Muscle layer of colon (tissue), 2 donors: ENCODE results near the gene ZNF785.

Experiments
- H3K27ac ChIP-seq: one replicate; pipeline ENCODE4 v1.7.0; 2013; ENCODE audit warnings: low read depth, mild to moderate bottlenecking, low read length, moderate library complexity
- H3K27me3 ChIP-seq, 2 donors: one replicate each; pipeline ENCODE4 v1.7.0; 2013; ENCODE audit warnings: low read length in 2 of 2, mild to moderate bottlenecking in 2 of 2; ENCODE audit not compliant: insufficient read depth in 2 of 2, control insufficient read depth in 1 of 2
- H3K36me3 ChIP-seq: one replicate; pipeline ENCODE4 v1.7.0; 2013; ENCODE audit warnings: mild to moderate bottlenecking, low read length; ENCODE audit not compliant: insufficient read depth
- H3K4me1 ChIP-seq: one replicate; pipeline ENCODE4 v1.7.0; 2013; ENCODE audit warnings: mild to moderate bottlenecking, low read length; ENCODE audit not compliant: insufficient read depth
- H3K4me3 ChIP-seq, 2 donors: one replicate each; pipeline ENCODE4 v1.7.0; 2013; ENCODE audit warnings: low read length in 2 of 2, low read depth in 1 of 2, mild to moderate bottlenecking in 1 of 2, moderate library complexity in 1 of 2
- H3K9ac ChIP-seq: one replicate; pipeline ENCODE4 v1.7.0; 2013; ENCODE audit warnings: low read length
- H3K9me3 ChIP-seq: one replicate; pipeline ENCODE4 v1.7.0; 2013; ENCODE audit warnings: mild to moderate bottlenecking, low read length
- donor health status: abdominal sarcoma.
- donor health status: Adenocarcinoma of cecum.

ZNF785 gene

DNA sequence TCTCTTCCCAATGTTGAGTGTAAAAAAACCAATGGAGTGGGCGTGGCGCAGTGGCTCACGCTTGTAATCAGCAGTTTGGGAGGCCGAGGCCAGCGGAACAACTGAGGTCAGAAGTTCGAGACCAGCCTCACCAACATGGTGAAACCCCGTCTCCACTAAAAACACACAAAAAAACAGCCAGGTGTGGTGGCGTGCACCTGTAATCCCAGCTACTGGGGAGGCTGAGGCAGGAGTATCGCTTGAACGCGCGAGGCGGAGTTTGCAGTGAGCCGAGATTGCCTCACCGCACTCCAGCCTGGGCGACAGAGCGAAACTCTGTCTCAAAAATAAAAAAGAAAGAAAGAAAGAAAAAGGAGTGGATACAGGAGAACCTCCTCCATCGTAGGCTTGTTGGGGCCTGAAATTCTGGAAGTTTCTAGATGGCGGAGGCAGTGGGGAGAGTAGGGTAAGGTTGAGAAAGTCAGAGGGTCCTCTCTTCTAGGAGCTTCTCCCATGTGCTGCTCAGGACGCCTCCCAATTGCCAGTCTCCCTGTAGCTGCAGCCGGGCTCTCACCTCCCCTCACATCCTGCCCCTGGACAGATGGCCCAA lies 26.6 kb downstream of the ZNF785 start:
- no peaks in the 10 kb centered on the region for H3K27me3 ChIP-seq
- no peak overlapping the region for H3K9ac ChIP-seq
- peak overlapping the region in 1 of 2 donors; percentile 63 for H3K4me3 ChIP-seq
- H3K4me1 ChIP-seq: peaks cover 6% of the 10 kb centered on the region
- peak overlapping the region; percentile 95 for H3K27ac ChIP-seq
- no peaks in the 10 kb centered on the region for H3K9me3 ChIP-seq
- peaks cover 12% of the 10 kb centered on the region for H3K36me3 ChIP-seq

DNA sequence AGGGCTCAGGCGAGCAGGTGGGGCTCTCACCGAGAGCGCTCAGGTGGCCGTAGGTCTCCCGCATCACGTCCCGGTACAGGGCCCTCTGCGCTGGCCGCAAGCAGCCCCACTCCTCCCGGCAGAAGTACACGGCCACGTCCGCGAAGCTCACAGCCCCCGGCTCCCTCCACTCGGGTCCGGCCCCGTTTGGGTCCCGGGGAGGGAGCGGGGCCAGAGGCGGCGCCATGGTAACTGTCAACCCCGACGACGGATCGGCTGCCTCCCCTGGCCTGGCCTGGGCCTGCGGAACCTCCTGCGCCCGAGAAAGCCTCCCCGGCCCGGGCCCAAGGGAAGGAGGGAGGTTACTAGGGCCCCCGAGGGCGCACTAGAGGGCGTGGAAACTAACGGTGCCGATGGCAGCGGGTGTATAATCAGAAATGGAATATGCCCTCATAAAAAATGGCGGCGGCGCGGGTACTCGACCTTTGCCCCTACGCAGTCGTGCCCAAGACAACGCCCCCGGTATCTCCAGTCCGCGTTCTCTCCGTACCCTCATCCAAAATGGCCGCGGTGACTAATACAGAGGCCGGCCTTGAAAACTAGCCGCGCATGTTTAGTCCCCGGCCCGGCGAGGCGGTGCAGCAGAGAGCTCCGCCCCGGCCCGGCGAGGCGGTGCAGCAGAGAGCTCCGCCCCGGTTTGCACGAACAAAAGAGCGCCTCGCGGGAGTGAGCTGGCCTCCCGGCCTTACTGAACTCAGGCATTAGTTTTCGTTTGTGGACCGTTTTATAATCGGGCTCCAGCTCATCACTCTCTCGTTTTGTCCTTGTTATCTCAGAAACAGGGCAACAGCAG lies 27.3 kb downstream of the ZNF785 start, which contains the start of gene ZNF764:
Gene ZNF764, minus strand, starts transcription at position 418 of the 832 bp plus-strand sequence. Its CDS starts 192 bp downstream, at position 226.
- H3K4me1 ChIP-seq: peaks cover 6% of the 10 kb centered on the region
- peak within 1 kb of the TSS; percentile 81 to 83 for H3K4me3 ChIP-seq
- no peaks in the 10 kb centered on the region for H3K27me3 ChIP-seq
- H3K36me3 ChIP-seq: peaks cover 17% of the 10 kb centered on the region
- H3K27ac ChIP-seq: peak within 1 kb of the TSS; percentile 95
- H3K9me3 ChIP-seq: no peaks in the 10 kb centered on the region
- peak within 1 kb of the TSS; percentile 64 for H3K9ac ChIP-seq

- H3K9me3 ChIP-seq: no peaks in the 10 kb centered on the region
- peaks cover 17% of the 10 kb centered on the region for H3K36me3 ChIP-seq
- peak overlapping the region; percentile 81 to 83 for H3K4me3 ChIP-seq
- peaks cover 6% of the 10 kb centered on the region for H3K4me1 ChIP-seq
- H3K27me3 ChIP-seq: no peaks in the 10 kb centered on the region
- H3K9ac ChIP-seq: peak overlapping the region; percentile 64
- peak overlapping the region; percentile 95 for H3K27ac ChIP-seq
Observed at GRCh38 chr16:30557707-30557956, 27.9 kb downstream of the ZNF785 start.

GRCh38 chr16:30556125-30556473 lies 29.4 kb downstream of the ZNF785 start:
- Histone ChIP-seq H3K4me1 (peaks cover 6% of the 10 kb centered on the region), H3K9me3 (no peaks in the 10 kb centered on the region), H3K9ac (no peak overlapping the region), H3K36me3 (peaks cover 17% of the 10 kb centered on the region), H3K27ac (no peak overlapping the region), H3K27me3 (no peaks in the 10 kb centered on the region), H3K4me3 (no peak overlapping the region)

DNA sequence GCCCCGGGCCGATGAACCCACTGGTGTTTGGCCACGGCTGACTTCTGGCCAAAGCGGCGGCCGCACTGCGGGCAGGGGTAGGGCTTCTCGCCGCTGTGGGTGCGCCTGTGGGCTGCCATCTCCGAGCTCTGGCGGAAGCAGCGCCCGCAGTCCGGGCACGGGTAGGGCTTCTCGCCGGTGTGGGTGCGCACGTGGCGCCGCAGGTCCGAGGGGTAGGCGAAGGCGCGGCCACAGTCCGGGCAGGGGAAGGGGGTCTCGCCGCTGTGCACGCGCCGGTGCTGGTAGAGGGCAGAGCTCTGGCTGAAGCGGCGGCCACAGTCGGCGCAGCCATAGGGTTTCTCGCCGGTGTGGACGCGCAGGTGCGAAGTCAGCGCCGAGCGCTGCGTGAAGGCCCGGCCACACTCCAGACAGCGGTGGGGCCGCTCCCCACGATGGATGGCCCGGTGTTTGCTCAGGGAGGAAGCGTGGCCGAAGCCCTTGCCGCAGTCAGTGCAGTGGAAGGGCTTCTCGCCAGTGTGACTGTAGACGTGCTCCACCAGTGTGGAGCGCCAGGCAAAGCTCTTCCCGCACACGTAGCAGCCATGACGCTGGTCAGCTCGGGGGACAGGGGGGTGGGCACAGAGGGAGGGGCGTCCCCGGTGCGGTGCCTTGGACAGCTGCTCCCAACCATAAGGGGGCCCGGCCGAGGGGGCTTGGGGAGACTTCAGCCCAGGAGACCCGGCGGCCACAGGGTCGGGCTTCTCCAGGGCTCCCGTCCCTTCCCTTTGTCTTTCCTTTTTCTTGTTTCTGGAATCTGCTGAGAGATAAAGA lies 30.0 kb downstream of the ZNF785 start:
- H3K4me3 ChIP-seq: no peak overlapping the region
- no peak overlapping the region for H3K9ac ChIP-seq
- H3K27ac ChIP-seq: no peak overlapping the region
- no peaks in the 10 kb centered on the region for H3K27me3 ChIP-seq
- H3K36me3 ChIP-seq: peaks cover 17% of the 10 kb centered on the region
- H3K9me3 ChIP-seq: no peaks in the 10 kb centered on the region
- peaks cover 6% of the 10 kb centered on the region for H3K4me1 ChIP-seq

GRCh38 chr16:30554557-30555314 lies 30.8 kb downstream of the ZNF785 start:
- peaks cover 6% of the 10 kb centered on the region for H3K4me1 ChIP-seq
- no peak overlapping the region for H3K4me3 ChIP-seq
- no peak overlapping the region for H3K9ac ChIP-seq
- H3K9me3 ChIP-seq: no peaks in the 10 kb centered on the region
- H3K27me3 ChIP-seq: no peaks in the 10 kb centered on the region
- H3K36me3 ChIP-seq: peaks cover 17% of the 10 kb centered on the region
- no peak overlapping the region for H3K27ac ChIP-seq

GRCh38 chr16:30553393-30553899 lies 32.1 kb downstream of the ZNF785 start:
- Histone ChIP-seq H3K4me1 (peaks cover 6% of the 10 kb centered on the region), H3K27me3 (no peaks in the 10 kb centered on the region), H3K9me3 (no peaks in the 10 kb centered on the region), H3K4me3 (no peak overlapping the region), H3K27ac (no peak overlapping the region), H3K9ac (no peak overlapping the region), H3K36me3 (peaks cover 17% of the 10 kb centered on the region)

DNA sequence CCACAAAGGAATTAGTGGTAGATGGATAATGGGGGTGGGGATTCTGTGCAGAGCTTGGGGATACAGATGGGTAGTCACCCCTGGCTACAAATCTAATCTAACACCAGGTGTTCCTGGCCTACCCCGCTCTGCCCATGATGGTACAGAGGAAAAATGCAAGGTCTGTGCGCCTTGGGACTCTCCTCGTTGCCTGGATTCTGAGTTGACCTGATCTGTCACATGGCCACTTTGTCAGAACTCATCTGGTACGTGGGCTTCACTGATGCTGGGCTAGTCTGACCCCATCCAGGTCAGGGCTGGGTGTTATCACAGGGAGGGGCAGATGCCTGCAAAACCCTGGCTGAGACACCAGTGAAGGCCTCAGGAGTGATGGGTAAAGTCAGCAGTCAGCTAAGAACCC lies 32.5 kb downstream of the ZNF785 start:
- Histone ChIP-seq H3K4me3 (no peak overlapping the region), H3K4me1 (peaks cover 6% of the 10 kb centered on the region), H3K27ac (no peak overlapping the region), H3K27me3 (no peaks in the 10 kb centered on the region), H3K9me3 (no peaks in the 10 kb centered on the region), H3K36me3 (peaks cover 17% of the 10 kb centered on the region), H3K9ac (no peak overlapping the region)

- H3K4me1 ChIP-seq: no peaks in the 10 kb centered on the region
- H3K27me3 ChIP-seq: no peaks in the 10 kb centered on the region
- H3K9ac ChIP-seq: no peak overlapping the region
- H3K36me3 ChIP-seq: peaks cover 17% of the 10 kb centered on the region
- H3K9me3 ChIP-seq: no peaks in the 10 kb centered on the region
- no peak overlapping the region for H3K4me3 ChIP-seq
- H3K27ac ChIP-seq: no peak overlapping the region
Observed at GRCh38 chr16:30551781-30552180, 33.7 kb downstream of the ZNF785 start.

DNA sequence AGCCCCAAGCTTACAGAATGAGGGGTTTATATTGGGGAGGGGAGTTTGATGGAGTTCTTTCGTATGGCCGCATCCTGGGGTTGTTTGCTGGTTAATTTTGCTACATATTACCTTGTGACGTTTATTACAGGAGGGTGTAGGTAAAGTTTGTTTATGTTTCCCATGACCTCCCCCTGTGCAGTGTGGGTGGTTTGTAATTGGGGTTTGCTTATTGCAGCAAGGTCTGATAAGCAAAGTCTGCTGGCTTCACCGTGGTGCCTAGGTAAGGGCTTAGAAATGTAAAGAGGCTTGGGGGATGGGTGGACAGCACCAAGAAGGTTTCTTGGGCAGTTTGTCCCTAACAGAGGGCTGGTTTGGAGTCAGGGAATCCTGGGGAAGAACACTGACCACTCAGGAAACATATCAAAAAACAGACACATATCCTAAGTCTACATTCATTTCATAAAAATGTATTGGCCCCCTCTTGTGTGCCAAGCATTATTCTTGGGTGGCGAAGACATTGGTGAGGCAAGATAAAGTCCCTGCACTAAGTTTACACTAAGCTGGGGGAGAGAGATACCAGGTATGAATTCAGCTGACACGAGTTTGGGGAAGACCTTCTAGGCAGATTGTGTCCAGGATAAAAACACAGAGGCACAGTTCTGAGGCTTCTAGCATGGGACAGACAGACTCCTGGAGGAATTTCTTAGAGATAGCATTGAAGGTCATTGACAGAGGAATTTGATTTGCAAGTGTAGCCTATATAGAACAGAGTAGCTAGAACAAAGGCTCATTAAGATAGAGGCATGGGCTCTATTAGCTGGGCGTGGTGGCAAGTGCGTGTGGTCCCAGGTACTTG lies 36.9 kb downstream of the ZNF785 start:
- Histone ChIP-seq H3K36me3 (peaks cover 2% of the 10 kb centered on the region), H3K4me1 (no peaks in the 10 kb centered on the region), H3K9ac (no peak overlapping the region), H3K27me3 (no peaks in the 10 kb centered on the region), H3K27ac (no peak overlapping the region), H3K4me3 (no peak overlapping the region), H3K9me3 (no peaks in the 10 kb centered on the region)
